T-helper 17 cell (primary cell): ENCODE data around the gene DPM3. TPM values are rescaled to one million over a fixed set of nuclear protein-coding genes. Genes with fewer than 3 reads are reported as not detected.
"Not testable (repeated sequence)": the region's sequence is repeated elsewhere in the genome, so short reads cannot be mapped to it uniquely, and the experiment has no call there.

Experiments used
- ATAC-seq: fragments of 150-1000 bp; cut with Tn5 transposase; 2 replicates; pipeline ENCODE4 v1.10.0; 2021; ENCODE audit warnings: mild to moderate bottlenecking, moderate library complexity
- DNase-seq, 3 donors: peaks; one replicate each; pipeline versions ENCODE4 v3.0.0 to v3.0.0-alpha.2; 2020 to 2021
- H3K9me3 ChIP-seq: one replicate; pipeline ENCODE4 v1.7.0; 2013; ENCODE audit warnings: low read length, mild to moderate bottlenecking; ENCODE audit not compliant: control insufficient read depth, poor library complexity, severe bottlenecking
- H3K27ac Mint-ChIP-seq: one replicate; pipeline ENCODE4 v1.8.0; 2022; ENCODE audit warnings: mild to moderate bottlenecking, moderate library complexity, mixed read lengths
- H3K27me3 Mint-ChIP-seq: one replicate; pipeline ENCODE4 v1.8.0; 2022; ENCODE audit warnings: mixed read lengths
- H3K36me3 Mint-ChIP-seq: one replicate; pipeline ENCODE4 v1.8.0; 2022; ENCODE audit warnings: low read depth, mixed read lengths
- H3K4me1 Mint-ChIP-seq: one replicate; pipeline ENCODE4 v1.8.0; 2022; ENCODE audit warnings: mild to moderate bottlenecking, mixed read lengths
- H3K4me3 Mint-ChIP-seq: one replicate; pipeline ENCODE4 v1.8.0; 2022; ENCODE audit warnings: mild to moderate bottlenecking, moderate library complexity, mixed read lengths
- total RNA-seq, 4 donors: library from RNA in 2 of 4; stranded (reverse) in 2 of 4; gene quantifications; one replicate each; pipeline ENCODE4 v1.2.3 and lab custom pipeline; 2022 to 2026

The DPM3 gene
- total RNA-seq, 2 donors from 2014 or later: 32.1 to 36.0 TPM

DNA sequence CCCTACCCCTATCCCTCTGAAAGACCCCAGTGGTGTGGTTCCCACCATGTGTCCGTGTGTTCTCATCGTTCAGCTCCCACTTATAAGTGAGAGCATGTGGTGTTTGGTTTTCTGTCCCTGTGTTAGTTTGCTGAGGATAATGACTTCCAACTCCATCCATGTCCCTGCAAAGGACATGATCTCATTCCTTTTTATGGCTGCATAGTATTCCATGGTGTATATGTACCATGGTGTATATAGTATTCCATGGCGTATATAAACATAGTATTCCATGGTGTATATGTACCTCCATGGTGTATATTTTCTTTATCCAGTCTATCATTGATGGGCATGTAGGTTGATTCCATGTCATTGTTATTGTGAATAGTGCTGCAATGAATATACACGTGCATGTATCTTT is 23.5 kb upstream of the DPM3 start:
- H3K36me3 Mint-ChIP-seq, H3K4me3 Mint-ChIP-seq, ATAC-seq, DNase-seq, H3K27ac Mint-ChIP-seq, H3K27me3 Mint-ChIP-seq, H3K9me3 ChIP-seq: not testable (repeated sequence)
- peaks cover 12% of the 10 kb centered on the region for H3K4me1 Mint-ChIP-seq

DNA sequence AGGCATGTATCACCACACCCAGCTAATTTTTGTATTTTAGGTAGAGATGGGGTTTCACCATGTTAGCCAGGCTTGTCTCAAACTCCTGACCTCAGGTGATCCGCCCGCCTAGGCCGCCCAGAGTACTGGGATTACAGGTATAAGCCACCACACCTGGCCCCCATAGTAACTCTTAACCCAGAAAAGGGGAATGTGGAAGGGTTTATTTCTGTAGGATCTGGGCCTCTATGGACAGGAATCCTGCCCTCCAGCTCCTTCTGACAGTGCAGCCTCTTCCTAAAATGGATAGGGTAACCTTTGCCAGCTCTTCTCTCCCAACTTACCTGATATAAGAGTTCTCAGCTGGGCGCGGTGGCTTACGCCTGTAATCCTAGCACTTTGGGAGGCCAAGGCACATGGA is 22.3 kb upstream of the DPM3 start:
- H3K36me3 Mint-ChIP-seq, H3K4me3 Mint-ChIP-seq, H3K4me1 Mint-ChIP-seq, ATAC-seq, H3K27me3 Mint-ChIP-seq, H3K9me3 ChIP-seq, H3K27ac Mint-ChIP-seq, DNase-seq: not testable (repeated sequence)

DNA sequence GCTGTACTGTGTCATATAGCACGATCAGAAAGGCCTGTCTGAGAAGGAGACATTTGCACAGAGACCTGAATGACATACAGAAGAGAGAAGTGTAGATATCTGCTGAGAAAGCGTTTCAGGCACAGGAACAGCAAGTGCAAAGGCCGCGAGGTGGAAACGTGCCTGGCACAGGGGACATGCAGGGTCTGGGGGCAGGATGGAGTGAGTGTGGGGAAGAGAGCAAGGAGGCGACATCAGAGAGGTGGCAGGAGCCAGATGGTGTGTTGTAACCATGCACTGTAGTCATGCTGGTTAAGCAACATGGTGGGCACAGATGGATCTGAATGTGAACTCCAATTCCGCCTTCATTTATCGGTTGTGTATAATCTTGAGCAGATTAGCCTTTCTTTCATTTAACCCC is 19.8 kb upstream of the DPM3 start:
- H3K27me3 Mint-ChIP-seq: no peaks in the 10 kb centered on the region
- peak overlapping the region; percentile 60 for H3K27ac Mint-ChIP-seq
- no peaks in the 10 kb centered on the region for H3K36me3 Mint-ChIP-seq

DNA sequence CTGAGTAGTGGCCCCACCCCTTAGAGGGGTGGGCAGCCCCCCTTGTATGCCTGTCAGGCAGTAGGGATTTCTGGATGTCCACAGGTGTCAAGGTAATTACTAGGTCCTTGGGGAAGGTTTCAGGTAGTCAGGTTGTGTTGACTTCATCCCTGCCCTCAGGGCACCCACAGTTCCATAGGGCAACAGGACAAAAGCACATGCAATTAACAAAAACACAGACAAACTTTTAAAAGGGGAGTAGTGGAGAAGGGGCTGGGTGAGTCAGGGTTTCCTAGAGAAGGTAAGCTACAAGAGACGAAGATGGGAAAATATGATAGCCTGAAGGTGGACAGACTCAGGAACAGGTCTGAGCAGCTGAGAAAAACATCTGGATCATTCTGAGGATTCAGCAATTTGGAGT is 18.7 kb upstream of the DPM3 start:
- H3K27ac Mint-ChIP-seq: peak overlapping the region; percentile 53
- no peak overlapping the region for H3K4me3 Mint-ChIP-seq
- H3K9me3 ChIP-seq: no peaks in the 10 kb centered on the region
- DNase-seq (no peak), ATAC-seq (no peak)
- no peaks in the 10 kb centered on the region for H3K36me3 Mint-ChIP-seq
- H3K4me1 Mint-ChIP-seq: no peaks in the 10 kb centered on the region
- no peaks in the 10 kb centered on the region for H3K27me3 Mint-ChIP-seq

More for the DNA sequence above, 19.8 kb upstream of the DPM3 start:
- DNase-seq (no peak), ATAC-seq (no peak)
- no peak overlapping the region for H3K4me3 Mint-ChIP-seq
- H3K9me3 ChIP-seq: no peaks in the 10 kb centered on the region
- no peaks in the 10 kb centered on the region for H3K4me1 Mint-ChIP-seq

DNA sequence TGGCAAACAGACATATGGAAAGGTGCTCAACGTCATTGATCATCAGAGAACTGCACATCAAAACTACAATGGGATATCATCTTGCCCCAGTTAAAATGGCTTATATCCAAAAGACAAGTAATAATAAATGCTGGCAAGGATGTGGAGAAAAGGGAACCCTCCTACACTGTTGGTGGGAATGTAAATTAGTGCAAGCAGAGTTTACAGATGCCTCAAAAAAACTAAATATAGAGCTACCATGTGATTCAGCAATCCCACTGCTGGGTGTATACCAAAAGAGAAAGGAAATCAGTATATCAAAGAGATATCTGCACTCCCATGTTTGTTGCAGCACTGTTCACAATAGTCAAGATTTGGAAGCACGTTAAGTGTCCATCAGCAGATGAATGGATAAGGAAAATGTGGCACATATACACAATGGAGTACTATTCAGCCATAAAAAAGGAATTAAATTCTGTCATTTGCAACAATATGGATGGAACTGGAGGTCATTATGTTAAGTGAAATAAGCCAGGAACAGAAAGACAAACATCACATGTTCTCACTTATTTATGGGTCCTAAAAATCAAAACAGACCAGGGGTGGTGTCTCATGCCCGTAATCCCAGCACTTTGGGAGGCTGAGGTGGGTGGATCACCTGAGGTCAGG is 15.8 kb upstream of the DPM3 start:
- H3K4me3 Mint-ChIP-seq, ATAC-seq, H3K4me1 Mint-ChIP-seq, H3K36me3 Mint-ChIP-seq, H3K9me3 ChIP-seq, H3K27me3 Mint-ChIP-seq, DNase-seq, H3K27ac Mint-ChIP-seq: not testable (repeated sequence)

DNA sequence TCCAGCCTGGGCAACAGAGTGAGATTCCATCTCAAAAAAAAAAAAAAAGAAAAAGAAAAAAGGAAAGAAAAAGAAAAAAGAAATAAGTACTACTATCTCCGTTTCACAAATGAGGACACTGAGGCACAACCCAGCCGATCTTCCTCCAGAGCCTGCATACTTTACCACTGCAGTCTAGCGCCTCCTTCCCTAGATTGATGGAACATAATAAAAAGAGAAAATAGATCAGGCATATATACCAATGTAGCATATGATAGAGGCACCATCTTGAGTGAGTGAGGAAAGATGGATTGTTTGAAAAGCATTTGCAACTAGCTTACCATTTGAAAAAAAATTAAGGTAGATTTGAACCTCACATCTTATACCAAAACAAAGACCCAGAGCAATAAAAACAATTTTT is 5.2 kb upstream of the DPM3 start:
- Mint-ChIP-seq H3K36me3 (no peaks in the 10 kb centered on the region), H3K4me3 (no peak overlapping the region), H3K4me1 (peaks cover 9% of the 10 kb centered on the region), H3K27ac (no peak overlapping the region), H3K27me3 (peaks cover 35% of the 10 kb centered on the region)
- ATAC-seq (no peak), DNase-seq (no peak)
- H3K9me3 ChIP-seq: no peaks in the 10 kb centered on the region

DNA sequence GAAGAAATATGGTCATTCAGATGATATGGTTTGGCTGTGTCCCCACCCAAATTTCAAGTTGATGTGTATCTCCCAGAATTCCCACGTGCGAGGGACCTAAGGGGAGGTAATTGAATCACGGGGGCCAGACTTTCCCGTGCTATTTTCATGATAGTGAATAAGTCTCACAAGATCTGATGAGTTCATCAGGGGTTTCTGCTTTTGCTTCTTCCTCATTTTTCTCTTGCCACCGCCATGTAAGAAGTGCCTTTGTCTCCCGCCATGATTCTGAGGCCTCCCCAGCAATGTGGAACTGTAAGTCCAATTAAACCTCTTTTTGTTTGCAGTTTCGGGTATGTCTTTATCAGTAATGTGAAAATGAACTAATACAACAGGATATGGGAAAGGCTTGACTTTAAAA is 1.4 kb upstream of the DPM3 start:
- H3K27me3 Mint-ChIP-seq: peaks cover 23% of the 10 kb centered on the region
- H3K9me3 ChIP-seq: no peaks in the 10 kb centered on the region
- H3K4me1 Mint-ChIP-seq: peaks cover 28% of the 10 kb centered on the region
- DNase-seq (no peak), ATAC-seq (no peak)
- H3K27ac Mint-ChIP-seq: no peak overlapping the region
- peaks cover 2% of the 10 kb centered on the region for H3K36me3 Mint-ChIP-seq
- H3K4me3 Mint-ChIP-seq: no peak overlapping the region

DNA sequence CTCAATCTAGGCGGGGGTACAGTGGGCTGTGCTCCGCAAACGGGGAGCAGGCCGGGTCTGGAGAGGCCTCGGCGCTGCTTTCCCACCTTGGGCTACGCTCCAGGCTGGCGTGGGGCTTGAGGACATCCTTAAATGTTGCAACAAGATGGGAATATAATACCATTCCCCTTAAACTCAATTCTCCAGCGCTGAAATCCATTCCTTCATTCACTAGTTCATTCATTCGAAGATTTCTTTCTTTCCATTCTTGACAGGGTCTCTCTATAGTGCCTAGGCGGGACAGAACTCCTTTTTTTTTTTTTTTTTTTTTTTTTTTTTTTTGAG is 261 bp upstream of the DPM3 start:
- peaks cover 13% of the 10 kb centered on the region for H3K27me3 Mint-ChIP-seq
- H3K9me3 ChIP-seq: no peaks in the 10 kb centered on the region
- H3K4me3 Mint-ChIP-seq: peak overlapping the region; percentile 99
- DNase-seq: no peak
- H3K36me3 Mint-ChIP-seq: peaks cover 4% of the 10 kb centered on the region
- peaks cover 30% of the 10 kb centered on the region for H3K4me1 Mint-ChIP-seq
- peak overlapping the region; percentile 88 for H3K27ac Mint-ChIP-seq
- ATAC-seq: no peak

DNA sequence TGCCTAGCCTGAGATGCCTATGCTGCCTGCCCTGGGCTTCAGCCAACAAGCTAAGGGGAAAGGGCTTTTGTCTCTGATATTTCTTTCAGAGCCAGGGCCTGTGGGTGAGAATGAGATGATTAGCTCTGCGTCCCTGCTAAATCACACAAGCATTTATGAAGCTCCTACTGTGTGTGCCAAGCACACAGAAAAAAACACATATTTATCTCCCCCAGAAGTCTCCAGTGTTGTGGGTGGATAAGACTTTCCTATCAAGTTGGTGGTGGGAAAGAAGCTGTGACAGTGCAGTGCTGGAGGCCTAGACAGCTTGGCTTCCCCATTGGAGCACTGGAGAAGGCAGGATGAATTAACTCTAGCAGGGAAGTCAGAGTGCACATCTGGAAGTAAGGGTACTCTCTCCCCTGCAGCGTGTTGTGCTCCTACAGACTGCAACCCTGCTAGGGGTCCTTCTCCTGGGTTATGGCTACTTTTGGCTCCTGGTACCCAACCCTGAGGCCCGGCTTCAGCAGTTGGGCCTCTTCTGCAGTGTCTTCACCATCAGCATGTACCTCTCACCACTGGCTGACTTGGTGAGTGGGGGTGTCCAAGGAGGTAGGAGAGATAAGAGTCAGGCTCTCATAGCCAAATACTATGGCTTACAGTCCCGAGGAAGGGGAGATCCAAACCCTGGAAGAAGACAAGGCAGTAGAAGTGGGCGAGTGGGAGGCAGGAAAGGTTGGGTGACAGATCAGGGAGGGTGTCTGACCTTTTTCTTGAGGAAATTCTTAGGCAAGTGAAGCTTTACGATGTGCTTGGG is 3.0 kb downstream of the DPM3 start:
- peaks cover 4% of the 10 kb centered on the region for H3K36me3 Mint-ChIP-seq
- peaks cover under 1% of the 10 kb centered on the region for H3K27me3 Mint-ChIP-seq
- no peak for DNase-seq
- H3K9me3 ChIP-seq: no peaks in the 10 kb centered on the region
- H3K4me3 Mint-ChIP-seq: peak overlapping the region; percentile 99
- no peak for ATAC-seq
- peaks cover 40% of the 10 kb centered on the region for H3K4me1 Mint-ChIP-seq
- H3K27ac Mint-ChIP-seq: peak overlapping the region; percentile 99

DNA sequence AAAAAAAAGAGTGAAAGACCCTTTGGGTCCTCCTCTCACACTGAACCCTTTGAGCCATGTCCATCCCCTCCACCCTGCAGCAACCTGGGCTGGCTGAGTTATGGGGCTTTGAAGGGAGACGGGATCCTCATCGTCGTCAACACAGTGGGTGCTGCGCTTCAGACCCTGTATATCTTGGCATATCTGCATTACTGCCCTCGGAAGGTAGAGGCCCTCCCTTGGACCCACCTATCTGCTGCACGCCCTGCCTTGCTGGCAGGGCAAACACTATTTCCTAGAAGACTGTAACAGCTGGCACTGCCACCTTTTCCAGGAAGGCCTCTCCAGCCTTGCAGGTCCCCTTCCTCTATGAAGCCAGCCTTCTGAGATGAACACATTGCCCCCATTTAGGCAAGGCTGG is 3.6 kb downstream of the DPM3 start:
- H3K4me1 Mint-ChIP-seq: peaks cover 40% of the 10 kb centered on the region
- H3K27me3 Mint-ChIP-seq: no peaks in the 10 kb centered on the region
- peaks cover 4% of the 10 kb centered on the region for H3K36me3 Mint-ChIP-seq
- ATAC-seq: no peak
- no peak for DNase-seq
- H3K27ac Mint-ChIP-seq: peak overlapping the region; percentile 99
- no peaks in the 10 kb centered on the region for H3K9me3 ChIP-seq
- H3K4me3 Mint-ChIP-seq: peak overlapping the region; percentile 99

DNA sequence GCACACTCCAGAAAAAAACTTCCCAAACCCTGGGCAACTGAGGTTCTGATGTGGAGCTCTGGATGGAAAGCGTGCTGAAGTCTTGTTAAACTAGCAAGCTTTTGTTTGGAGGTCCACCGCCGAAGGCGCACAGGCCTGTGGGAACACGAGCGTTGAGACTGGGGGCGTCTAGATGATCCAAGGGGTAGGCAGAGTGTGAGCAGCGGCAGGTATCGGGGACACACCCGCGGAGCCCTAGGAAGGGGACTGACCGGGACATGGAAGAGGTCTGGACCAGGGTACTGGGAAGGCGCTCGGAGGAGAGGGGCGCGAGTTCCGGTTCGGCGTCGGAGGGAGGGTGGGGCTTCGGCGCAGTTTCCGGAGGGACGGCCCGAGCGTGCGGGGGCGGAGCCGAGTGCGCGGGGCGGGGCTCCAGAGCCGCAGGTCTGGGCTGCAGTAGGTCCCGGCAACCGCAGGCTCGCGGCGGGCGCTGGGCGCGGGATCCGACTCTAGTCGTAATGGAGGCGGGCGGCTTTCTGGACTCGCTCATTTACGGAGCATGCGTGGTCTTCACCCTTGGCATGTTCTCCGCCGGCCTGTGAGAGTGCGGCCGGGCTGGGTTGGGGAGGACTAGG is 4.8 kb downstream of the DPM3 start, which contains the start of gene SLC50A1:
Gene SLC50A1, plus strand, starts transcription at position 438 of the 614 bp plus-strand sequence. Its CDS starts 60 bp downstream, at position 498.
- Mint-ChIP-seq H3K36me3 (peaks cover 4% of the 10 kb centered on the region), H3K4me3 (peak within 1 kb of the TSS; percentile 99), H3K27ac (peak within 1 kb of the TSS; percentile 99), H3K27me3 (no peaks in the 10 kb centered on the region), H3K4me1 (peaks cover 39% of the 10 kb centered on the region)
- no peaks in the 10 kb centered on the region for H3K9me3 ChIP-seq
- ATAC-seq (peak; percentile 87), DNase-seq (peak; percentile 89 to 92 (median 90))

DNA sequence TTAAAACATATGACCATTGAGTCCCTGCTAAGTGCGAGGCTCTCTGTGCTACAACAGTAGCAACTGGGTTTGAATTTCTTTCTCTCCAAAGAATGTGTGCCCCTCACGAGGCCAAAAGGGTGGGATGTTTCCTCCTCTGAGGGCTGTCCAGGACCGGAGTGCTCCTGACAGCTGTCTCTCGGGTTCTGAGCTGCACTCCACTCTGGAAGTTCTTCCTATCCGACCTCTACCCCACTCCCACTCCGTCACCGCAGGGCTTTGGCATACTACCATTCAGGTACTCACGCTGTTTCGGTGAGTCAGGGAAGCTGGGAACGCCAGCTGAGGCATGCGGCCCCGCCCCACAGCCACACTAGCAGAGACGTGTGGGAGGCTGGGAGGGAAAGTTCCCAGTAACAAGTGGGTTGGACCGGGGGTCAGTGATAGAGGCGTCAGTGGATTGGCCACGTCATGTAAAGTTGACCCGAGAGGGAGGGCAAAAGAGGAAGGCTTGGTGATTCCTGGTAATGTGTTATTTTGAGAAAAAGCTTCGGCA is 5.4 kb downstream of the DPM3 start:
- DNase-seq (peak in 1 of 3 donors; percentile 39), ATAC-seq (no peak)
- H3K9me3 ChIP-seq: no peaks in the 10 kb centered on the region
- Mint-ChIP-seq H3K27ac (peak overlapping the region; percentile 99), H3K36me3 (peaks cover 2% of the 10 kb centered on the region), H3K4me3 (peak overlapping the region; percentile 99), H3K4me1 (peaks cover 38% of the 10 kb centered on the region), H3K27me3 (no peaks in the 10 kb centered on the region)

DNA sequence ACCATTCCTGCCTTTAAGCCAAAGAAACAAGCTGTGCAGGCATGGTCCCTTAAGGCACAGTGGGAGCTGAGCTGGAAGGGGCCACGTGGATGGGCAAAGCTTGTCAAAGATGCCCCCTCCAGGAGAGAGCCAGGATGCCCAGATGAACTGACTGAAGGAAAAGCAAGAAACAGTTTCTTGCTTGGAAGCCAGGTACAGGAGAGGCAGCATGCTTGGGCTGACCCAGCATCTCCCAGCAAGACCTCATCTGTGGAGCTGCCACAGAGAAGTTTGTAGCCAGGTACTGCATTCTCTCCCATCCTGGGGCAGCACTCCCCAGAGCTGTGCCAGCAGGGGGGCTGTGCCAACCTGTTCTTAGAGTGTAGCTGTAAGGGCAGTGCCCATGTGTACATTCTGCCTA is 6.0 kb downstream of the DPM3 start:
- peak overlapping the region; percentile 99 for H3K4me3 Mint-ChIP-seq
- H3K27me3 Mint-ChIP-seq: peaks cover 5% of the 10 kb centered on the region
- H3K36me3 Mint-ChIP-seq: peaks cover 2% of the 10 kb centered on the region
- ATAC-seq: no peak
- peaks cover 39% of the 10 kb centered on the region for H3K4me1 Mint-ChIP-seq
- no peak for DNase-seq
- peak overlapping the region; percentile 99 for H3K27ac Mint-ChIP-seq
- no peaks in the 10 kb centered on the region for H3K9me3 ChIP-seq
